K562 (cell line): ENCODE results near the gene IKZF3.

Experiments used
- EGR1 ChIP-seq: fragments of 450-650 bp; conservative IDR thresholded peaks from 2 replicates; pipeline ENCODE4 v1.6.1; 2017; ENCODE audit warnings: mild to moderate bottlenecking
- ELK1 ChIP-seq: sonication (generic); formaldehyde crosslinking; IDR thresholded peaks from 2 replicates; pipeline ENCODE4 v1.8.1; 2022; ENCODE audit warnings: missing genetic modification reagents
- ETV6 ChIP-seq, 3 experiments: fragments of 150-350 bp in 1 of 3; sonication (generic) in 1 of 3; formaldehyde crosslinking in 1 of 3; IDR thresholded peaks; 2 replicates each; pipeline versions ENCODE4 v1.6.1 to v1.8.0; 2014 to 2022; ENCODE audit warnings: borderline replicate concordance in 2 of 3, low read depth in 2 of 3, antibody characterized with exemption in 1 of 3, low read length in 1 of 3, mild to moderate bottlenecking in 1 of 3, missing genetic modification reagents in 1 of 3
- HES1 ChIP-seq: fragments of 450-650 bp; IDR thresholded peaks from 2 replicates; pipeline ENCODE4 v1.6.1; 2016; ENCODE audit warnings: low read depth, mild to moderate bottlenecking, moderate library complexity
- MAX ChIP-seq: sonication (generic); formaldehyde crosslinking; IDR thresholded peaks from 2 replicates; pipeline ENCODE4 v1.9.0; 2022; ENCODE audit warnings: mild to moderate bottlenecking, missing genetic modification reagents
- MTA3 ChIP-seq: fragments of 450-650 bp; formaldehyde crosslinking; IDR thresholded peaks from 2 replicates; pipeline ENCODE4 v1.6.1; 2017; ENCODE audit warnings: mild to moderate bottlenecking, borderline replicate concordance
- MYC ChIP-seq, 2 experiments: fragments of 250-450 bp in 1 of 2; sonication (Bioruptor Pico) in 1 of 2; IDR thresholded peaks; 2 replicates each; pipeline versions ENCODE4 v1.5.1 to v1.6.1; 2012 to 2021; ENCODE audit warnings: low read depth in 2 of 2, borderline replicate concordance in 1 of 2, improper control_type of control experiment in 1 of 2, low read length in 1 of 2, mild to moderate bottlenecking in 1 of 2, moderate library complexity in 1 of 2
- RAD21 ChIP-seq, 2 experiments: fragments of 250-450 bp in 1 of 2; fragments of 450-650 bp in 1 of 2; sonication (Bioruptor Pico) in 1 of 2; formaldehyde crosslinking in 1 of 2; IDR thresholded peaks in 1 of 2; conservative IDR thresholded peaks in 1 of 2; 2 replicates each; pipeline versions ENCODE4 v1.4.0 to v1.8.0; 2020 to 2022; ENCODE audit warnings: mild to moderate bottlenecking in 2 of 2, moderate library complexity in 1 of 2
- SIX5 ChIP-seq, 2 experiments: IDR thresholded peaks; 2 replicates each; pipeline ENCODE4 v1.6.1; 2011; ENCODE audit warnings: low read length in 2 of 2, borderline replicate concordance in 1 of 2, low read depth in 1 of 2, mild to moderate bottlenecking in 1 of 2, moderate library complexity in 1 of 2; ENCODE audit not compliant: insufficient read depth in 1 of 2
- SPI1 ChIP-seq: IDR thresholded peaks from 2 replicates; pipeline ENCODE4 v1.6.1; 2011; ENCODE audit warnings: low read depth, low read length, control low read depth, borderline replicate concordance
- TGIF2 ChIP-seq: sonication (generic); formaldehyde crosslinking; IDR thresholded peaks from 2 replicates; pipeline ENCODE4 v1.8.1; 2022; ENCODE audit warnings: mild to moderate bottlenecking, missing genetic modification reagents, moderate library complexity
- ZNF146 ChIP-seq: IDR thresholded peaks from one replicate; pipeline ENCODE4 v1.6.1; 2018; ENCODE audit warnings: missing compliant biosample characterization; ENCODE audit not compliant: unreplicated experiment
- ZNF280B ChIP-seq: fragments of 250-450 bp; sonication (Bioruptor Pico); IDR thresholded peaks from 2 replicates; pipeline ENCODE4 v1.5.1; 2021; ENCODE audit warnings: mild to moderate bottlenecking
- TF ChIP-seq, protein P1 (sequence below): fragments of 200-800 bp; sonication (Bioruptor generic); IDR thresholded peaks from 2 replicates; pipeline ENCODE4 v1.6.1; 2016; ENCODE audit warnings: missing genetic modification characterization, missing compliant biosample characterization

GRCh38 chr17:39716879-39717536 is 147.1 kb downstream of the IKZF3 start:
- no peak for TF ChIP-seq TGIF2 (CRISPR knock-in tag)
- no peak for TF ChIP-seq MAX
- no peak for TF ChIP-seq ETV6 (IDR thresholded peaks at IDR 0.05; ENCODE audit: borderline replicate concordance in 1 of 2, low read depth in 2 of 2, low read length in 1 of 2)
- TF ChIP-seq ETV6 (CRISPR knock-in tag; IDR thresholded peaks at IDR 0.05; ENCODE audit: borderline replicate concordance) = no peak
- TF ChIP-seq HES1 = no peak
- no peak for TF ChIP-seq SPI1
- TF ChIP-seq ELK1 (CRISPR knock-in tag) = no peak
- TF ChIP-seq ZNF280B (CRISPR knock-in tag) = no peak
- TF ChIP-seq RAD21 (CRISPR knock-in tag; conservative IDR thresholded peaks at IDR 0.05 in 1 of 2, IDR thresholded peaks at IDR 0.05 in 1 of 2) = no peak
- TF ChIP-seq ZNF146 (CRISPR knock-in tag) = no peak
- TF ChIP-seq MTA3 = no peak
- TF ChIP-seq EGR1 = no peak
- no peak for TF ChIP-seq SIX5 (IDR thresholded peaks at IDR 0.05; ENCODE audit: borderline replicate concordance in 1 of 2, insufficient read depth in 1 of 2, low read depth in 1 of 2, low read length in 2 of 2)
- no peak for TF ChIP-seq MYC (IDR thresholded peaks at IDR 0.05; ENCODE audit: low read depth, low read length)
- no peak for TF ChIP-seq MYC (CRISPR knock-in tag; IDR thresholded peaks at IDR 0.05; ENCODE audit: borderline replicate concordance, low read depth)
- TF ChIP-seq, protein P1, sequence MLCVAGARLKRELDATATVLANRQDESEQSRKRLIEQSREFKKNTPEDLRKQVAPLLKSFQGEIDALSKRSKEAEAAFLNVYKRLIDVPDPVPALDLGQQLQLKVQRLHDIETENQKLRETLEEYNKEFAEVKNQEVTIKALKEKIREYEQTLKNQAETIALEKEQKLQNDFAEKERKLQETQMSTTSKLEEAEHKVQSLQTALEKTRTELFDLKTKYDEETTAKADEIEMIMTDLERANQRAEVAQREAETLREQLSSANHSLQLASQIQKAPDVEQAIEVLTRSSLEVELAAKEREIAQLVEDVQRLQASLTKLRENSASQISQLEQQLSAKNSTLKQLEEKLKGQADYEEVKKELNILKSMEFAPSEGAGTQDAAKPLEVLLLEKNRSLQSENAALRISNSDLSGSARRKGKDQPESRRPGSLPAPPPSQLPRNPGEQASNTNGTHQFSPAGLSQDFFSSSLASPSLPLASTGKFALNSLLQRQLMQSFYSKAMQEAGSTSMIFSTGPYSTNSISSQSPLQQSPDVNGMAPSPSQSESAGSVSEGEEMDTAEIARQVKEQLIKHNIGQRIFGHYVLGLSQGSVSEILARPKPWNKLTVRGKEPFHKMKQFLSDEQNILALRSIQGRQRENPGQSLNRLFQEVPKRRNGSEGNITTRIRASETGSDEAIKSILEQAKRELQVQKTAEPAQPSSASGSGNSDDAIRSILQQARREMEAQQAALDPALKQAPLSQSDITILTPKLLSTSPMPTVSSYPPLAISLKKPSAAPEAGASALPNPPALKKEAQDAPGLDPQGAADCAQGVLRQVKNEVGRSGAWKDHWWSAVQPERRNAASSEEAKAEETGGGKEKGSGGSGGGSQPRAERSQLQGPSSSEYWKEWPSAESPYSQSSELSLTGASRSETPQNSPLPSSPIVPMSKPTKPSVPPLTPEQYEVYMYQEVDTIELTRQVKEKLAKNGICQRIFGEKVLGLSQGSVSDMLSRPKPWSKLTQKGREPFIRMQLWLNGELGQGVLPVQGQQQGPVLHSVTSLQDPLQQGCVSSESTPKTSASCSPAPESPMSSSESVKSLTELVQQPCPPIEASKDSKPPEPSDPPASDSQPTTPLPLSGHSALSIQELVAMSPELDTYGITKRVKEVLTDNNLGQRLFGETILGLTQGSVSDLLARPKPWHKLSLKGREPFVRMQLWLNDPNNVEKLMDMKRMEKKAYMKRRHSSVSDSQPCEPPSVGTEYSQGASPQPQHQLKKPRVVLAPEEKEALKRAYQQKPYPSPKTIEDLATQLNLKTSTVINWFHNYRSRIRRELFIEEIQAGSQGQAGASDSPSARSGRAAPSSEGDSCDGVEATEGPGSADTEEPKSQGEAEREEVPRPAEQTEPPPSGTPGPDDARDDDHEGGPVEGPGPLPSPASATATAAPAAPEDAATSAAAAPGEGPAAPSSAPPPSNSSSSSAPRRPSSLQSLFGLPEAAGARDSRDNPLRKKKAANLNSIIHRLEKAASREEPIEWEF (CRISPR knock-in tag) = no peak
